Measurements from ENCODE around the gene MAPK8IP2. TPM values are rescaled to one million over a fixed set of nuclear protein-coding genes. Genes with fewer than 3 reads are reported as not detected.

The MAPK8IP2 gene
- 0.17 and 0.39 TPM in 2 replicates for polyA plus RNA-seq (2011; rRNA removed)
- polyA minus RNA-seq (2011; rRNA and poly(A)+ RNA removed) = 0.15 and 0.24 TPM in 2 replicates

- H3K27me3 ChIP-seq (ENCODE audit: control insufficient read depth, insufficient read depth, low read length) = peaks cover 31% of the 10 kb centered on the region
- ChIA-PET CTCF (no interaction called here), POLR2A (no interaction called here)
- DNase-seq (ENCODE audit: low read depth) = no peak
- no peak for TF ChIP-seq CTCF (IDR thresholded peaks at IDR 0.05; ENCODE audit: insufficient read depth, low read depth, low read length)
- no peaks in the 10 kb centered on the region for H3K36me3 ChIP-seq (ENCODE audit: control insufficient read depth, insufficient read depth, low read length)
- peak within 1 kb of the TSS; percentile 26 for H3K4me3 ChIP-seq (ENCODE audit: low read depth, low read length)
Measured at GRCh38 chr22:50600538-50600937, at the start of gene MAPK8IP2. MAPK8IP2 (plus strand) TSS chr22:50600793; CDS start chr22:50600819, 26 bp downstream.

- no peak for DNase-seq (ENCODE audit: low read depth)
- Histone ChIP-seq H3K4me3 (ENCODE audit: low read depth, low read length) (no peak overlapping the region), H3K27me3 (ENCODE audit: control insufficient read depth, insufficient read depth, low read length) (peaks cover 21% of the 10 kb centered on the region), H3K36me3 (ENCODE audit: control insufficient read depth, insufficient read depth, low read length) (no peaks in the 10 kb centered on the region)
- TF ChIP-seq CTCF (IDR thresholded peaks at IDR 0.05; ENCODE audit: insufficient read depth, low read depth, low read length) = no peak
- ChIA-PET CTCF (interaction anchor here (0.8 to 2.2 kb wide), 3 partner anchors 8 to 70 kb away, joined by 4 to 7 read pairs (median 5); partner anchors contain the start of gene SYCE3), POLR2A (no interaction called here)
Measured at GRCh38 chr22:50551160-50551752, 49.3 kb upstream of the MAPK8IP2 start.

- POLR2A ChIA-PET = interaction anchor here (0.6 kb wide), 1 partner anchor 18 kb away, joined by 3 read pairs; no protein-coding TSS in a partner anchor
- CTCF ChIA-PET = no interaction called here
- Histone ChIP-seq H3K27me3 (ENCODE audit: control insufficient read depth, insufficient read depth, low read length) (peaks cover 15% of the 10 kb centered on the region), H3K36me3 (ENCODE audit: control insufficient read depth, insufficient read depth, low read length) (no peaks in the 10 kb centered on the region), H3K4me3 (ENCODE audit: low read depth, low read length) (no peak overlapping the region)
- TF ChIP-seq CTCF (IDR thresholded peaks at IDR 0.05; ENCODE audit: insufficient read depth, low read depth, low read length) = no peak
- DNase-seq (ENCODE audit: low read depth) = no peak
Measured at GRCh38 chr22:50553310-50553709, 47.3 kb upstream of the MAPK8IP2 start.

- no peak for TF ChIP-seq CTCF (IDR thresholded peaks at IDR 0.05; ENCODE audit: insufficient read depth, low read depth, low read length)
- ChIA-PET CTCF (interaction anchor here (1.3 to 1.7 kb wide), 2 partner anchors 12 to 17 kb away, joined by 4 read pairs; no protein-coding TSS in a partner anchor), POLR2A (no interaction called here)
- Histone ChIP-seq H3K4me3 (ENCODE audit: low read depth, low read length) (no peak overlapping the region), H3K27me3 (ENCODE audit: control insufficient read depth, insufficient read depth, low read length) (peaks cover 8% of the 10 kb centered on the region; the same call in 1 of the 2 replicates), H3K36me3 (ENCODE audit: control insufficient read depth, insufficient read depth, low read length) (no peaks in the 10 kb centered on the region)
- no peak for DNase-seq (ENCODE audit: low read depth)
Measured at GRCh38 chr22:50556703-50557102, 43.9 kb upstream of the MAPK8IP2 start.

- no peak for DNase-seq (ENCODE audit: low read depth)
- ChIA-PET CTCF (interaction anchor here (0.8 to 1.8 kb wide), 3 partner anchors 9 to 12 kb away, joined by 3 to 8 read pairs (median 5); no protein-coding TSS in a partner anchor), POLR2A (interaction anchor here (0.6 kb wide), 1 partner anchor 78 kb away, joined by 6 read pairs; no protein-coding TSS in a partner anchor)
- no peaks in the 10 kb centered on the region for H3K36me3 ChIP-seq (ENCODE audit: control insufficient read depth, insufficient read depth, low read length)
- TF ChIP-seq CTCF (IDR thresholded peaks at IDR 0.05; ENCODE audit: insufficient read depth, low read depth, low read length) = no peak
- H3K27me3 ChIP-seq (ENCODE audit: control insufficient read depth, insufficient read depth, low read length) = peaks cover 9% of the 10 kb centered on the region; the same call in 1 of the 2 replicates
- H3K4me3 ChIP-seq (ENCODE audit: low read depth, low read length) = no peak overlapping the region
Measured at GRCh38 chr22:50560034-50560433, 40.6 kb upstream of the MAPK8IP2 start.

Data from BJ (cell line).